22Rv1 (cell line): ENCODE measurements around the gene ZNF584.

Experiments
- CTCF ChIP-seq: fragments of 450-650 bp; IDR thresholded peaks from 2 replicates; pipeline ENCODE4 v1.5.1; 2017; ENCODE audit warnings: mild to moderate bottlenecking
- ZFX ChIP-seq: fragments of 450-650 bp; IDR thresholded peaks from 2 replicates; pipeline ENCODE4 v1.6.1; 2017; ENCODE audit warnings: antibody characterized with exemption, borderline replicate concordance

- TF ChIP-seq CTCF (no peak), ZFX (no peak)
Measured at GRCh38 chr19:58416604-58417003, 8.2 kb downstream of the ZNF584 start.
